Endothelial cell (in vitro differentiated cells): ENCODE measurements around the gene C5. TPM values are rescaled to one million over a fixed set of nuclear protein-coding genes. Genes with fewer than 3 reads are reported as not detected.
"Not testable (repeated sequence)": the region's sequence is repeated elsewhere in the genome, so short reads cannot be mapped to it uniquely, and the experiment has no call there.

Source experiments
- DNase-seq: peaks from one replicate; pipeline ENCODE4 v3.0.0; 2021; ENCODE audit warnings: low spot score
- H3K27ac Mint-ChIP-seq: one replicate; pipeline ENCODE4 v1.8.0; 2021; ENCODE audit warnings: mixed read lengths, inconsistent platforms; ENCODE audit not compliant: unreplicated experiment
- H3K27me3 Mint-ChIP-seq: one replicate; pipeline ENCODE4 v1.8.0; 2021; ENCODE audit warnings: mild to moderate bottlenecking, moderate library complexity, mixed read lengths, inconsistent platforms; ENCODE audit not compliant: unreplicated experiment
- H3K36me3 Mint-ChIP-seq: one replicate; pipeline ENCODE4 v1.8.0; 2021; ENCODE audit warnings: mild to moderate bottlenecking, low read depth, mixed read lengths, inconsistent platforms; ENCODE audit not compliant: unreplicated experiment
- H3K4me1 Mint-ChIP-seq: one replicate; pipeline ENCODE4 v1.8.0; 2021; ENCODE audit warnings: mild to moderate bottlenecking, mixed read lengths, inconsistent platforms; ENCODE audit not compliant: unreplicated experiment
- H3K4me3 Mint-ChIP-seq: one replicate; pipeline ENCODE4 v1.8.0; 2021; ENCODE audit warnings: mild to moderate bottlenecking, mixed read lengths, inconsistent platforms; ENCODE audit not compliant: unreplicated experiment
- H3K9me3 Mint-ChIP-seq: one replicate; pipeline ENCODE4 v1.8.0; 2021; ENCODE audit warnings: mixed read lengths, inconsistent platforms; ENCODE audit not compliant: unreplicated experiment
- CTCF ChIP-seq: fragments of 200-600 bp; sonication (generic); IDR thresholded peaks from one replicate; pipeline ENCODE4 v1.5.0; 2021; ENCODE audit warnings: antibody characterized with exemption; ENCODE audit not compliant: unreplicated experiment
- total RNA-seq: library from RNA; stranded (reverse); fragmentation: NEBNext Ultra II Directional; extraction: Animal tissue kit (Norgen Biotek cat#: 25700); gene quantifications from one replicate; pipeline ENCODE4 v1.2.1, GENCODE V29; 2021; ENCODE audit not compliant: unreplicated experiment

C5 gene
- total RNA-seq, 1 donor from 2014 or later = 0.41 TPM

DNA sequence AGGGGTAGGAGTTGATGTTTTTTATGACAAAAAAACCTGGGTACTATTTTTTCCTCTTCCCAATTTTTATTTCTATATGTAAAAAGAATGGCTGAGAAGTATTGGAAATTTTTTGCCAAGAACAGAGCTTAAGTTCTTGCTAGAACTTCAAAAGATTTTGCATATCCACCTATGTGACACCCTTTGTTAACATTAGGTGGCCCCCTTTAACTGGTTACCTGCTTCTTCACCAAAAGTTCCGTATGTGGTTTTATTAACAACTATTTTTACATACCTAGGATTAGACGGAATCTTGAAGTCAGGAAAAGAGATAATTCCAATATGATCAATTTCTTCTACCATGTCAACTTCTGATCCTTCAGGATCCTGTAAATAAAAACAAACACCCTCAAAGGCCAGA is 15.5 kb downstream of the C5 start:
- Mint-ChIP-seq H3K27me3 (no peaks in the 10 kb centered on the region), H3K4me3 (no peak overlapping the region), H3K4me1 (no peaks in the 10 kb centered on the region), H3K9me3 (no peaks in the 10 kb centered on the region), H3K36me3 (no peaks in the 10 kb centered on the region), H3K27ac (no peak overlapping the region)
- DNase-seq = no peak
- no peak for TF ChIP-seq CTCF

- Mint-ChIP-seq H3K4me3 (no peak overlapping the region), H3K27me3 (no peaks in the 10 kb centered on the region), H3K27ac (no peak overlapping the region), H3K4me1 (no peaks in the 10 kb centered on the region), H3K9me3 (no peaks in the 10 kb centered on the region), H3K36me3 (no peaks in the 10 kb centered on the region)
- no peak for DNase-seq
- no peak for TF ChIP-seq CTCF
Measured at GRCh38 chr9:121029469-121029868, 20.6 kb downstream of the C5 start.

- not testable (repeated sequence) for H3K4me3 Mint-ChIP-seq, H3K27ac Mint-ChIP-seq, DNase-seq, H3K9me3 Mint-ChIP-seq, H3K4me1 Mint-ChIP-seq, H3K27me3 Mint-ChIP-seq, H3K36me3 Mint-ChIP-seq
Measured at GRCh38 chr9:121028285-121028684, 21.8 kb downstream of the C5 start.

DNA sequence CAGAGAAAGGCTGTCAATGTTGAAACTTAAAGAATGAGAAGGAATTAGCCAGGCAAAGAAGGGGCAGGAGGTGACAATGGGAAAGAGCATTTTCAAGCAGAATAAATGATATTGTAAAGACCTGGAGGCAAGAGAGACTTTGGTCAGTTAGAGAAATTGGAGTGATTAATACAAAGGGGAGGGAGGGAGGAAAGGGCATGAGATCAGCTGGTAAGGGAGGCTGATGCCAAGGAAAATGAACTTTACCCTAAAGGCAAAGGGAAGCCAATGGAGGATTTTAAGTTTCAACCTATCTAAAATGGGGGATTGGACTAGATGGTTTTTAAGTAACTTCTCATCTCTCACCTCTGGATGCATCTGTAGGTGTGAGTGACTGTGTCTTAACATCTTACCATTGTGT is 23.3 kb downstream of the C5 start:
- H3K9me3 Mint-ChIP-seq = no peaks in the 10 kb centered on the region
- TF ChIP-seq CTCF = no peak

DNA sequence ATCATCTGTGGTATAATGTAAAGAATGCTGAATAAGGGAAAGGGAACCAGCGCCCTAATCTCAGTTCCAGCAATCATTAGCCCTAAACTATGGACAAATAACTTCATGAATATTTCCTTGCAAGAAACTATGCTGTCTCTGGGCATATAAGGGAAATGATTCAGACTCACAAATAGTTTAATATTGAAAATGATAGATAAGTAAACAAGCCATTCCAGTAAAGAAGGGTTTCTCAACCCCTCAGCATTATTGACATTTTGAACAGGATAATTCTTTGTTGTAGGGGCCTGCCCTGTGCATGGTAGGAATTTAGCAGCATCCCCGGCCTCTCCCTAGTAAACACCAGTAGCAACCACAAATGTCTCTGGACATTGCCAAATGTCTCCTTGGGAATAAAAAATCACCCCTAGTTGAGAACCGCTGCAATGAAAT is 23.8 kb downstream of the C5 start:
- Mint-ChIP-seq H3K27ac (no peak overlapping the region), H3K9me3 (no peaks in the 10 kb centered on the region), H3K36me3 (no peaks in the 10 kb centered on the region), H3K4me3 (no peak overlapping the region), H3K4me1 (no peaks in the 10 kb centered on the region), H3K27me3 (no peaks in the 10 kb centered on the region)
- TF ChIP-seq CTCF = no peak
- no peak for DNase-seq

More for the DNA sequence above, 23.3 kb downstream of the C5 start:
- no peak for DNase-seq
- no peaks in the 10 kb centered on the region for H3K36me3 Mint-ChIP-seq
- H3K4me1 Mint-ChIP-seq = no peaks in the 10 kb centered on the region
- no peaks in the 10 kb centered on the region for H3K27me3 Mint-ChIP-seq
- no peak overlapping the region for H3K27ac Mint-ChIP-seq
- no peak overlapping the region for H3K4me3 Mint-ChIP-seq

- H3K4me1 Mint-ChIP-seq = no peaks in the 10 kb centered on the region
- H3K36me3 Mint-ChIP-seq = no peaks in the 10 kb centered on the region
- TF ChIP-seq CTCF = no peak
- no peak for DNase-seq
- no peak overlapping the region for H3K27ac Mint-ChIP-seq
- no peak overlapping the region for H3K4me3 Mint-ChIP-seq
- H3K27me3 Mint-ChIP-seq = no peaks in the 10 kb centered on the region
- no peaks in the 10 kb centered on the region for H3K9me3 Mint-ChIP-seq
Measured at GRCh38 chr9:121024237-121024636, 25.8 kb downstream of the C5 start.
